Prostate gland (tissue), 2 donors: ENCODE measurements around the gene ESYT2.

Experiments
- CTCF ChIP-seq, 4 experiments: fragments of 200-600 bp in 2 of 4; fragments of 450-650 bp in 2 of 4; sonication (generic) in 2 of 4; IDR thresholded peaks; 1 replicate in 3 of 4; 2 replicates in 1 of 4; pipeline ENCODE4 v1.5.1; 2016 to 2019; ENCODE audit warnings: antibody characterized with exemption in 4 of 4, mild to moderate bottlenecking in 2 of 4, moderate library complexity in 2 of 4
- POLR2A ChIP-seq: fragments of 450-650 bp; IDR thresholded peaks from one replicate; pipeline ENCODE4 v1.6.1; 2016; ENCODE audit warnings: antibody characterized with exemption, mild to moderate bottlenecking

DNA sequence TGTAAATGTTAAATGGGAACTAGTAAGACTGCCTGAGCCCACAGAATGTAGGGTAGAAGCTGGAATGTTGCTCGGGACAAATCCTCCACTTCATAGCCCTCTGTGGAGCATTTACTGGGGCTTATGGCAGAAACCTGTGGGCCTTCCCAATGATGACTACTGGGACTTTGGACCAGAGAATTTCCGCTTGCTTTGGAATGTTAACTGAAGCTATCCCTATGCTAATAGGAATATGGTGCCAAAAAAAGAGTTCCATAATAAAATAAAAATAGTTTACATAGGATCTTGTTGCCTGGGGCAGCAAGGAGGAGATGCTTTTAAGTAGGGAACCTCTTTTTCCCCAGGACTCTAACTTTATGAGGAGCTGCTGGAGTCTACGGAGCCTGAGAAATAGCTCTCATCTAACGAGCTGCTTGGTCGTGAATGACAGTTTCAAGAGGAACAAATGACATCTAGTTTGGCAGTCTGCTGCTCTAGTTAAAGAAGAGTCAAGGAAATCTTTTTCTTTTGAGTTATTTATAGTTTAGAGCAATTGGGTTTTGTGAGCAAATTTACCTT, 21.3 kb upstream of the ESYT2 start:
- TF ChIP-seq CTCF (IDR thresholded peaks at IDR 0.05), result no peak
- no peak for TF ChIP-seq POLR2A
